ENCODE measurements around the gene ARHGEF7.

Gene ARHGEF7

GRCh38 chr13:111319521-111319920 lies 204.4 kb downstream of the ARHGEF7 start:
- no peaks in the 10 kb centered on the region for H3K36me3 ChIP-seq (ENCODE audit: insufficient read depth, low read length)
- H3K9ac ChIP-seq (ENCODE audit: low read length), result no peak overlapping the region
- H3K4me1 ChIP-seq (ENCODE audit: insufficient read depth, low read length), result no peaks in the 10 kb centered on the region
- H3K27ac ChIP-seq (ENCODE audit: low read depth, low read length), result no peak overlapping the region
- H3K27me3 ChIP-seq (ENCODE audit: control insufficient read depth in 1 of 2, insufficient read depth in 2 of 2, low read length in 2 of 2), result no peaks in the 10 kb centered on the region
- H3K9me3 ChIP-seq (ENCODE audit: low read length), result no peaks in the 10 kb centered on the region
- H3K4me3 ChIP-seq (ENCODE audit: low read depth in 1 of 2, low read length in 2 of 2), result no peak overlapping the region

GRCh38 chr13:111319998-111320911 lies 205.1 kb downstream of the ARHGEF7 start, which contains the start of gene TEX29:
TEX29 (plus strand) TSS chr13:111320642; CDS start chr13:111320891, 249 bp downstream.
- no peaks in the 10 kb centered on the region for H3K27me3 ChIP-seq (ENCODE audit: control insufficient read depth in 1 of 2, insufficient read depth in 2 of 2, low read length in 2 of 2)
- no peaks in the 10 kb centered on the region for H3K4me1 ChIP-seq (ENCODE audit: insufficient read depth, low read length)
- no peak within 1 kb of the TSS for H3K9ac ChIP-seq (ENCODE audit: low read length)
- H3K36me3 ChIP-seq (ENCODE audit: insufficient read depth, low read length), result no peaks in the 10 kb centered on the region
- no peaks in the 10 kb centered on the region for H3K9me3 ChIP-seq (ENCODE audit: low read length)
- no peak within 1 kb of the TSS for H3K27ac ChIP-seq (ENCODE audit: low read depth, low read length)
- no peak within 1 kb of the TSS for H3K4me3 ChIP-seq (ENCODE audit: low read depth in 1 of 2, low read length in 2 of 2)

- no peaks in the 10 kb centered on the region for H3K27me3 ChIP-seq (ENCODE audit: control insufficient read depth in 1 of 2, insufficient read depth in 2 of 2, low read length in 2 of 2)
- H3K9ac ChIP-seq (ENCODE audit: low read length), result no peak overlapping the region
- no peaks in the 10 kb centered on the region for H3K9me3 ChIP-seq (ENCODE audit: low read length)
- no peaks in the 10 kb centered on the region for H3K36me3 ChIP-seq (ENCODE audit: insufficient read depth, low read length)
- no peaks in the 10 kb centered on the region for H3K4me1 ChIP-seq (ENCODE audit: insufficient read depth, low read length)
- H3K27ac ChIP-seq (ENCODE audit: low read depth, low read length), result no peak overlapping the region
- no peak overlapping the region for H3K4me3 ChIP-seq (ENCODE audit: low read depth in 1 of 2, low read length in 2 of 2)
Measured at GRCh38 chr13:111322001-111322915, 207.1 kb downstream of the ARHGEF7 start.

- Histone ChIP-seq H3K9me3 (ENCODE audit: low read length) (no peaks in the 10 kb centered on the region), H3K4me1 (ENCODE audit: insufficient read depth, low read length) (no peaks in the 10 kb centered on the region), H3K27me3 (ENCODE audit: control insufficient read depth in 1 of 2, insufficient read depth in 2 of 2, low read length in 2 of 2) (no peaks in the 10 kb centered on the region), H3K4me3 (ENCODE audit: low read depth in 1 of 2, low read length in 2 of 2) (no peak overlapping the region), H3K36me3 (ENCODE audit: insufficient read depth, low read length) (no peaks in the 10 kb centered on the region), H3K9ac (ENCODE audit: low read length) (no peak overlapping the region), H3K27ac (ENCODE audit: low read depth, low read length) (no peak overlapping the region)
Measured at GRCh38 chr13:111322916-111323331, 207.8 kb downstream of the ARHGEF7 start.

GRCh38 chr13:111323549-111323948 lies 208.4 kb downstream of the ARHGEF7 start:
- no peak overlapping the region for H3K27ac ChIP-seq (ENCODE audit: low read depth, low read length)
- no peak overlapping the region for H3K4me3 ChIP-seq (ENCODE audit: low read depth in 1 of 2, low read length in 2 of 2)
- no peaks in the 10 kb centered on the region for H3K4me1 ChIP-seq (ENCODE audit: insufficient read depth, low read length)
- H3K27me3 ChIP-seq (ENCODE audit: control insufficient read depth in 1 of 2, insufficient read depth in 2 of 2, low read length in 2 of 2), result no peaks in the 10 kb centered on the region
- no peaks in the 10 kb centered on the region for H3K9me3 ChIP-seq (ENCODE audit: low read length)
- no peak overlapping the region for H3K9ac ChIP-seq (ENCODE audit: low read length)
- no peaks in the 10 kb centered on the region for H3K36me3 ChIP-seq (ENCODE audit: insufficient read depth, low read length)

- Histone ChIP-seq H3K27me3 (ENCODE audit: control insufficient read depth in 1 of 2, insufficient read depth in 2 of 2, low read length in 2 of 2) (no peaks in the 10 kb centered on the region), H3K4me1 (ENCODE audit: insufficient read depth, low read length) (no peaks in the 10 kb centered on the region), H3K36me3 (ENCODE audit: insufficient read depth, low read length) (no peaks in the 10 kb centered on the region), H3K9me3 (ENCODE audit: low read length) (no peaks in the 10 kb centered on the region), H3K4me3 (ENCODE audit: low read depth in 1 of 2, low read length in 2 of 2) (no peak overlapping the region), H3K9ac (ENCODE audit: low read length) (no peak overlapping the region), H3K27ac (ENCODE audit: low read depth, low read length) (no peak overlapping the region)
Measured at GRCh38 chr13:111323950-111324651, 209.0 kb downstream of the ARHGEF7 start.

- Histone ChIP-seq H3K27ac (ENCODE audit: low read depth, low read length) (no peak overlapping the region), H3K27me3 (ENCODE audit: control insufficient read depth in 1 of 2, insufficient read depth in 2 of 2, low read length in 2 of 2) (no peaks in the 10 kb centered on the region), H3K4me1 (ENCODE audit: insufficient read depth, low read length) (no peaks in the 10 kb centered on the region), H3K4me3 (ENCODE audit: low read depth in 1 of 2, low read length in 2 of 2) (no peak overlapping the region), H3K9ac (ENCODE audit: low read length) (no peak overlapping the region), H3K9me3 (ENCODE audit: low read length) (no peaks in the 10 kb centered on the region), H3K36me3 (ENCODE audit: insufficient read depth, low read length) (no peaks in the 10 kb centered on the region)
Measured at GRCh38 chr13:111324736-111325135, 209.6 kb downstream of the ARHGEF7 start.

GRCh38 chr13:111325146-111325890 lies 210.2 kb downstream of the ARHGEF7 start:
- H3K36me3 ChIP-seq (ENCODE audit: insufficient read depth, low read length), result no peaks in the 10 kb centered on the region
- no peak overlapping the region for H3K9ac ChIP-seq (ENCODE audit: low read length)
- no peaks in the 10 kb centered on the region for H3K9me3 ChIP-seq (ENCODE audit: low read length)
- no peak overlapping the region for H3K27ac ChIP-seq (ENCODE audit: low read depth, low read length)
- no peaks in the 10 kb centered on the region for H3K4me1 ChIP-seq (ENCODE audit: insufficient read depth, low read length)
- H3K27me3 ChIP-seq (ENCODE audit: control insufficient read depth in 1 of 2, insufficient read depth in 2 of 2, low read length in 2 of 2), result no peaks in the 10 kb centered on the region
- no peak overlapping the region for H3K4me3 ChIP-seq (ENCODE audit: low read depth in 1 of 2, low read length in 2 of 2)

- Histone ChIP-seq H3K27me3 (ENCODE audit: control insufficient read depth in 1 of 2, insufficient read depth in 2 of 2, low read length in 2 of 2) (no peaks in the 10 kb centered on the region), H3K4me1 (ENCODE audit: insufficient read depth, low read length) (no peaks in the 10 kb centered on the region), H3K9ac (ENCODE audit: low read length) (no peak overlapping the region), H3K27ac (ENCODE audit: low read depth, low read length) (no peak overlapping the region), H3K36me3 (ENCODE audit: insufficient read depth, low read length) (no peaks in the 10 kb centered on the region), H3K4me3 (ENCODE audit: low read depth in 1 of 2, low read length in 2 of 2) (no peak overlapping the region), H3K9me3 (ENCODE audit: low read length) (no peaks in the 10 kb centered on the region)
Measured at GRCh38 chr13:111325941-111326620, 211.0 kb downstream of the ARHGEF7 start.

- no peak overlapping the region for H3K9ac ChIP-seq (ENCODE audit: low read length)
- no peak overlapping the region for H3K4me3 ChIP-seq (ENCODE audit: low read depth in 1 of 2, low read length in 2 of 2)
- no peaks in the 10 kb centered on the region for H3K36me3 ChIP-seq (ENCODE audit: insufficient read depth, low read length)
- H3K4me1 ChIP-seq (ENCODE audit: insufficient read depth, low read length), result no peaks in the 10 kb centered on the region
- H3K27ac ChIP-seq (ENCODE audit: low read depth, low read length), result no peak overlapping the region
- no peaks in the 10 kb centered on the region for H3K9me3 ChIP-seq (ENCODE audit: low read length)
- no peaks in the 10 kb centered on the region for H3K27me3 ChIP-seq (ENCODE audit: control insufficient read depth in 1 of 2, insufficient read depth in 2 of 2, low read length in 2 of 2)
Measured at GRCh38 chr13:111326621-111326965, 211.5 kb downstream of the ARHGEF7 start.

All from muscle layer of colon (tissue), 2 donors.